HG03175 (cell line): Measurements from ENCODE around the gene IGSF3.
"Not testable (repeated sequence)": the region's sequence is repeated elsewhere in the genome, so short reads cannot be mapped to it uniquely, and the experiment has no call there.

Experiments used
- ATAC-seq: cut with Tn5 transposase; IDR thresholded peaks from one replicate; pipeline ENCODE4 v1.9.1; 2021; ENCODE audit warnings: mild to moderate bottlenecking, moderate library complexity; ENCODE audit not compliant: unreplicated experiment

Gene IGSF3

DNA sequence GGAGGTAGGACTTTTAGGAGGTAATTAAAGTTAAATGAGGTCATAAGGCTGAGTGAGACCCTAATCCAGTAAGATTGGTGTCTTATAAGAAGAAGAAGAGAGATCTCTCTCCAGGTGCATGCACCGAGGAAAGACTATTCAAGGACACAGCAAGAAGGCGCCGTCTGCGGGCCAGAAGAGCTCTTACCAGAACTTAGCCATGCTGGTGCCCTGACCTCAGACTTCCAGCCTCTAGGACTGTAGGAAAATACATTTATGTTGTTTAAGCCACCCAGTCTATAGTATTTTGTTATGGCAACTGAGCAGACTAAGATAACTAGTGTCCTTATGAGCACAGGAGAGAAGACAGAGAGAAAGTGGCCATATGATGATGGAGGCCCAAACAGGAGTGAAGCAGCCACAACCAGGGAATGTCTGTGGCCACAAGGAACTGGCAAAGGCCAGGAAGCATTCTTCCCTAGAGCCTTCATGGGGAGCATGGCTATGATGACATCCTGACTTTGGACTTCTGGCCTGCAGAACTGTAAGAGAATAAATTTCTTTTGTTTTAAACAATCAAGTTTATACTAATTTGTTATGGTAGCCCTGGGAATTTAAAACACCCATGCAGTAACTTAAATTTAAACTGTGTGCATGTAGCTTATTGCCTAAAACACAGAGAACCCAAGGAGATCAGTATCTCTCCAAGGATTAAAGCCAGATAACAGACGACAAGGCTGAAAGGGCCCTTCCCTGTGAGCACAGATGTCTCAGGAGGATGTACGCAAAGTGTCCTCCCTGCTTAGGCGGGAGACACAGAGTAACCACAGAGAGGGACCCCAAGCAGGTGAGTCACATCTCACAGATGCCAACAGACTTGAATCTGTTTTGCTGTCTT, 86.8 kb downstream of the IGSF3 start:
- ATAC-seq = no peak

DNA sequence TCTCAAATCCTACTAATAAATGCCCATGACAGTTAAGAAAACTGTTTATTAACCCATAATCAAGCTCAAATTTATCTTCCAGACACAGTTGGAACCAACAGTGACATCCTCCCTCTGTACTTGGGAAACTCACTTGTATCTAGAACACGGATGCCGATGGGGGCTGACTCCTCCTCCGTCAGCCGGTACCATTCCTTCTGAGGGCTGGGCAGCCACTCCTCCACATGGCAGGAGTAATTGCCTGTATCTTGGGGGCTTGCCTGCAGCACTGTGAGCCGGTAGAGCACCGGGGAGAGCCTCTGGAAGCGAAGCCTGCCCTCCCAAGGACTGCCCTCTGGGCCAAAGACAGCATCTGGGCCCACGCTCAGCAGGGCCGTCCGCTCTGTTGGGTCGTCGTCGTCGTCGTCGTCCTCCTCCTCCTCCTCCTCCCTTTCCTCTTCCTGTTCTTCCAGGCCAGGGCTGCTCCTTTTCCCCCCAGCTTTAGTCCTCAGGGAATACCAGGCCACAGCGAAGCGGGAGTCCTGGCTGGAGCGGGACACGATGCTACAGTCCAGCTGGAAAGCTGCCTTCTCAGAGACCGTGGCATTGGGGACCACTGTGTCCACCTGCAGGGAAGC, 88.2 kb downstream of the IGSF3 start:
- no peak for ATAC-seq

DNA sequence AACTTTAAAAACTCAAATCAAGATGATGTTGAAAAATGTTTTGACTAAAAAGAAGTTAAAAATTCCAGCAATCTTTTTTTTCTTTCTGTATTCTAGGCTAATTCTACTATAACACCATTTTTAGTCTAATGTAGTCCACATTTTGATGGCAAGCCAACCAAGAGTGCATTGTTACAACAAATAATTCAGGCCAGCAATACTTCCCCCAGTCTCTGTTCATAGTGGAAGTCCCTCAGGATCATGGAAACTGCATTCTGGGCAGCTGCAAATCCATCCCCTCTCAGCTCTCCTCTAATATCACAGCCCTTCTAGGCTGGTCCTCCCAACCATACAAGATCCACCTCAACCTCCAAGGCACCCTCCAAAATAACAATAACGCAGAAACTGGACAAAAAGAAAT, 89.0 kb downstream of the IGSF3 start:
- no peak for ATAC-seq

DNA sequence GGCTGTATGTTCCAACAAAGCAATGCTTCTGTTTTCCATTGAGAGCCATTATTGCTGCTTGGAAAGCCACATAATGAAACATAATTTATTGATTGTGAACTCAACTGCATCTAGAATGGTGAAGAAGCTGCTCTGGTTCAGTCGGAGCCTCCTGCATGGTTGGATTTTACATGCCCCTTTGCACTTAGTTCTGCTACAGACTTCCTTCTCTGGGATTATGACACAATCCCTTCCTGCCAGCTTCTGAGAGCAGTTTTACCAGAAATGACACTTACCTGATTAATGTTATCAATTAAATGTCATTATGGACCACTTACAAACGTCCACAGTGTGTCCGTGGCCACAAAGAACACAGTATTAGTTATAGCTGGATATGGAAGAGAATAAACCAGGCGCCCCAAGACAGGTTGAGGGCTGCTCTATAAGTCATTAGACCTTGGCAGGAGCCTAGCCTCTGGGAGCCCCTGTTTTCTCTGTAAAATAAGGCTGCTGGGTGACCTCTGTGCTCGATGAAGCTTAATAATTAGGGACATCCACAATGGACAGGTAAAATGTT, 89.7 kb downstream of the IGSF3 start:
- ATAC-seq = no peak

DNA sequence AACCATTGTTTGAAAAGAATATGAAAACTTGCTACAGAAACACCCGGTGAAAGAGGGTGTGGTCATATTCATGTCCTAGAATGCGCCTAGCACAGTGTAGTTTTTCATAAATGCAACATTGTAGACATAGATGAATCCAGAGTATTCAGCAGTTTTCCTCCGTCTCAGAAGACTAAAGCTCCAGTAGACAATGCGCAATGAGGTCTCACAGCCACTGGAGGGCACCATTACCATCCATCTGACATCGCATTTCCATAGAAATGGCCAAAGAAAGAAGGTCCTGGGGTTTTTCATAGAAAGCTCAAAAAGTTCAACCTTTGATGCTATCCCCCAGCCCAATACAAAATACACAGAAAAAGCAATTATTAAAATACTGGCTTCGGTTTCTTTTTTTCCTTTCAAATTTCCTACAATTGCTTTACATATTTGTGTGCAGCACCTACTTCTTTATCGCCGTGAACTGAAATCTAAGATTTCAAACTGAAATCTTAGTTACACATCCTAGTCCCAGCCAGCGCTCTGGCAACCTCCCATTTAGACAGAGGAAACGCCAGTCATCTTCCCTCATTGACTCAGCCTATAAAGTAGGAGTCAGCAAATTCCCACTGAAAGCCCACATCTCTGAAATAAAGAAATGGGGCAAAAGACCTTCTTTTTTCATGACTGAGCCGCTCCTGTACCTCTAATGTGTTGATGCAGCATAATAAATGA, 92.8 kb downstream of the IGSF3 start:
- ATAC-seq = no peak

DNA sequence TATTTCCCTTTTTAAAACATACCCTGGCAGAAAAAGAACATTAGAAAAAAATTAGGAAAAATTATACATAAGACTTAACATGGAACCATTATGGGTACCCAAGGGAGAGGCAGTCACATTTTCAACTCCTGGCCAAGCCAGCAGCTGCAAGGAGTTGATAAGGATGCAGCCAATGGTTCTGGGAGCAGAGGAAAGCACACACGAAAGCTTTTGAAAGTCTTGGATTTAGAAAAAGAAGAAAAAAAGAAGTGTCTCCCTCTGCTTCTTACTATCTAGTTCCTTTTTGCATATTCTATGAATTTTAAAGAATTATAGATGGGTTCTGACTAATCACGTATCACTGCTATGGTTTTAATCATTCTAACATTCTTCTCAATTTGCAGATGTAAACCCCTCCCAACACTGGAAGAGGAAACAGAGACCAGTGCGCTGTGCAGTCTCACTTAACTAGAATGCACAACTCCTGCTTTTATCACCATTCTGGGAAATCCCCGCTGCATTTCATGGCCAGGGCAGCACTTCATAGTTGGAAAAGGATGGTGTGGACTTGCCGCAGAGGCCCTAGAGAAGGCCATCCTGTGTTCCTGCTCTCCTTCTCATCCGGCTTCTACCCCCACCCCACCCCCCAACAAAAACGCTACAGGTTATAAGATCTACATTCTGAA, 94.0 kb downstream of the IGSF3 start:
- ATAC-seq = no peak

DNA sequence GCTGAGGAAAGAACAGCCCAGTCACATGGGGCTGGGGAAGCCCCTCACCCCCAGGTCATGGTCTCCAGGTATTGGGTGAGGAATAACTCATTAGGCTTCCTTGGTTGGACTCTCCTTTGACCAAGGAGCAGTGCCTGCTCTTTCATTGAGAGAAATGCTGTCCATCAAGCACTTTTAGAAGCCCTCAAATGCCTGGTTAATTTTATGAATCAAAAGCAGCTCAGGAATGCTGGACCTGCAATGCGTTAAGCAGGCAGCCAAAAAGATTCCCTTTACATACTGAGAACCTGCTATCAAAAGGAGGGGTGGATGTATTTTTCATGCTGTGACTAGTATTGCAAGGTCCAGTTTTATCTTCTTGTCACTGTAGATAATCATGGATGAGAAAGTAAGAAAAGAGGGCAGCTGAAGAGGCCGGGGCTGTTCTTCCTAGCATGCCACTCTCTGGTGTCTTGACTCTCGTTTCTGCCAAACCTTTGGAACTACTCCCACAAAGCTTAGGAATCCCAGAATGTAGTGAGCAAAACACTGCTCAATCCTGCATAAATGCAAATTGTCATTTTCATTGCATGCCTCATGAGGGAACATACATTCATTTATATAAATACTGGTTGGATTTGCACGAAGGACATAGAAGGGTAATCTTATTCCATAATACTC, 94.6 kb downstream of the IGSF3 start:
- ATAC-seq = no peak

DNA sequence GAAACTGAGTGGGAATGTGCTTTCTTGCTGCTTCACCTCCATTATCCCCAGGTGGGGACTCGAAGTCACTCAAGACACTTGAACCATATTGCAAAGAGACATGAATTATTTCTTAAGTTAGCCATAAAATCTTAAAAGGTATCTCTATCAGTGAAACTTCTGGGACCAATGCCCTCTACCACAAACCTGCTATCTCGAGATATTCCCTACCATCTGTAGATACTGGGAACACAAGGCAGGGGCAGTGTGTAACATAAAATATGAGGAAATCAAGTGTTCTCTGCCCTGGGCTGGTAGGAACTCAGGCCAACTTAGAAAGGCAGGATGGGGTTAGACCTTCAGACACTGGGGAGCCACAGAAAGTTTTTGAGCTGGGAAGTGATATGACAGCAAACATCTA, 95.4 kb downstream of the IGSF3 start:
- ATAC-seq = no peak

DNA sequence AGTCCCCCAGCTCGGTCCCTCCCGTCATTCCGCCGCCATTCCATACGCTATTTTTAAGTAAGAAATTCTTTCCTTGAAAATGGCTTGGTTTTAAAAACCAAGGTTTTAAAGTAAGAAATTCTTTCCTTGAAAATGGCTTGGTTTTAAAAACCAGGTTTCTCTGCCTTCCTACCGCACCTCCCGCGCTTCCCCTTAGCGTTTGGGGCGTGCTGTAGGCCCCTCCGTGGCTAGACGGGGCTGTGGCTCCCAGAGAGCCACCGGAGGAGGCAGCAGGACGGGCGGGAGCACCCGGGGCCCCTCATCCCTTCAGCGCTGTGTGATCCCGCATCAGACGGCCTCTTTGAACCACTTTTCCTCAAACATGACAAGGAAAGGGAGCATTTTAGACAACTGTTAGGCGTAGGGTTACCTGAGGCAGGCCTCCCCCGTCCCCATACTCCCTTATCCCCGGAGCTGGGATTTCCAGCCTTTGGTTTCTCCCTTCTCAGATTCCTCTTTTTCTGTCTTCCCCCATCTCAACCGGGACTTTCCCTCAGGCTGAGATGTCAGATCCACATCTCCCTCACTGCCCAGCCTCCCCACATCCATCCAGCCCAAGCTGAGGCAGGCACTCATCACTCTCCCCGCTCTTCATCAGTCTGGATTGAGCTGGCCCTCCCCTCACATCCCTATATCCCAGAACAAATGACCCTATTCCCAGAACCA, 96.2 kb downstream of the IGSF3 start:
- no peak for ATAC-seq

DNA sequence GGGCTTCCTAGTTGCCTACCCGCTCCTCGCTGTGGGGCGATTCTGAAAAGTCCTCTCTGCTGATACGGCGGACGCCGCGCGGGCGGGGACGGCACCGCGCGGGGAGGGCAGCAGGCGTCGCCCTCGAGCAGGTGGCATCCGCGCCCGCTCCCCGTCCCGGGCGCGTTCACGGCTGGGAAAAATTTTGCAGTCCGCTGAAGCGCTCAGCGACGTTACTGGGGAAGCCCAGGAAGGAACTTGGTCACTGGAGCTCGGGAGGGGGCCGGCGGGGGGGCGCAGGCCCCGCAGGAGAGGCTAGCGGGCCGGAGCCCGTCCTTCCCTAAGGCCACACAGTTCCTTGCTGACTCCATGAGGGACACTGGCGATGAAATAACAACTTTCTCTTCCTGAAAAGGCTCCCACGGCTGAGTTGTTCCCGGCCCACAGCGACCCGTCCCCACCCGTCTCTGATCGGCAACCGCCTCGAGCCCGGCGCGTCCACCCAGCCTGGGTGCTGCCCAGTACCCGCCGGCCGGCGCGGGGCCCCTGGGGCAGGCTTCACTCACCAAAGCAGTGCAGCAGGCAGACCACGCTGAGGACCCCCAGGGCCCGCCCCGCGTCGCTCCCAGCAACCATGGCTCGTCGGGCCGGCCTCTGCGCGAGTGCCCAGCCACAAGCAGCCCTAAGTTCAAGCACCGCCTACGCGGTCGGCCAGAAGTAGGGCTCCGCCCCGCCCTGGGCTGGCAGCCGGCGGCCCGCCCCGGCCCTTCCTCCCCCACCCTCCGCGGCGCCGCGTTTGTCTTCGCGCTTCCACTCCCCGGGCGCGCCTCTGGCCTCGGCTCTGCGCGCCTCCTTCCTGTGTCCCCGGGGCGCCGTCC, 96.9 kb downstream of the IGSF3 start, which contains the start of gene CD58:
TSS of gene CD58 (minus strand) at position 669 of the 857 bp plus-strand sequence. CDS start at position 615, 54 bp downstream.
- ATAC-seq = peak; percentile 66

DNA sequence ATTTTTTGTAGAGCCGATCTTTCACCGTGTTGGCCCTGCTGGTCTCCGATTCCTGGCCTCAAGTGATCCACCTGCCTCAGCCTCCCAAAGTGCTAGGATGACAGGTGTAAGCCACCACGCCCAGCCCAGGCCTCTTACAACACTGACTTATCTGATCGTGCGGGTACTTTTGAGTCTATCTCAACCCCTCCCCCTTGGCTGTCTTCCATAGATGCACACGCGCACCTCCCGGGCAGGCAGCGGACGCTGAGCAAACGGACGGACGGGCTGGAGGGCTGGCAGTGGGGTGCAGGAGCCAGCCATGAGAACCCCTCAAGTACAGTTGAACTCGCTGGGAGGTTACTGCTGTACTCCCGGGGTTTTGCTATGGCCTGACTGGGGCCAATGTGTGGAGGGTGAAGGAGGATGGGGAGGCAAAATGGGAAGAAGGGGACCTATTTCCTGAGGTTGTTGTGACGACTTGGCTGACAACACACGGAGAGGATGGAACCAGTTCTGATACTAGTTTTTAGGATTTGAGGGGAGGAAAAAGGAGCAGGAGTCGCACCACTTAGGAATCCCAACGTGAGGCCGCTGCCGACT, 97.7 kb downstream of the IGSF3 start:
- ATAC-seq = peak; percentile 30

DNA sequence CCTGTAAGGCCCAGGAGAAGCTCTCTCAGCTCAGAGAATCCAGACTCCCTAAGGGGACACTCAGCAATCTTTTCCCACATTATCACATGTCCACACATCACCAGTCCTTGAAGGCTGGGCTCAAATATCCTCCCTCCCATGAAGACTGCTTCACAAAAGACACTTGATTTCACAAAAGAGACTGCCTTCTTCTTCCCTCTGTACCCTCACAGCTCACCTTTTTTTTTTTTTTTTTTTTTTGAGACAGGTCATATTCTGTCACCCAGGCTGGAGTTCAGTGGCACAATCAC, 98.2 kb downstream of the IGSF3 start:
- ATAC-seq = no peak

DNA sequence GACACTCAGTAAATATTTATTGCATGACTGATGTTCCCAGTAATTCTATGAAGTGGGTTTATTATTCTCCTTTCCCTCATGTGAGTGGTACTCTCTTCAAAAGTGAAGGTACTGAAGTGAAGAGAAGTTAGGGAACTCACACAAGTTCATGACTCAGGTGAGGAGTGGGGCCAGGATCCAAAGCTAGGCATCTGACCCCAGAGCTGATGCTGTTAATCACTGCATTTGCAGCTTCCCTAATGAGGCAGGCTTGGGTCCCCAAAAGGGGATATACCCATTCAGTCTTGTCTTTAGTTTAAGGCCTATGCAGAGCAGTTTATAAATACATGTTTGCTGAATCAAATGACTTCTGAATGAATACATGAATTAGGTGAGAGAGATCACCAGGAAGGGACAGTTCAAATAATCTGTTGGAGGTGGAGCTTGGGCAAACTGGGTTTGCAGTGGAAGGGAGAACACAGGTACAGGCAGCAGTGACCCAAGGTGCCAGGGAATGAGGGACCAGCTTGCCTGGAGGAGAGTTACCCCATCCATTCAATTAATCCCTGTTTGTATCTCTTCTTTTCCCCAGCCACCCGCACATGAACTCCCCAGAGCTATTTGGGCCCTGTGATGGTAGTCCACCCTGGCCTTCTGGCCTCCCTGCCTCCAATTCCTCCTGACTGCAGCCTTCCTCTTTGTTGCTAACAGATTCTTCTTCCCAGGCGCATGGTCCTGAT, 98.7 kb downstream of the IGSF3 start:
- ATAC-seq = no peak

DNA sequence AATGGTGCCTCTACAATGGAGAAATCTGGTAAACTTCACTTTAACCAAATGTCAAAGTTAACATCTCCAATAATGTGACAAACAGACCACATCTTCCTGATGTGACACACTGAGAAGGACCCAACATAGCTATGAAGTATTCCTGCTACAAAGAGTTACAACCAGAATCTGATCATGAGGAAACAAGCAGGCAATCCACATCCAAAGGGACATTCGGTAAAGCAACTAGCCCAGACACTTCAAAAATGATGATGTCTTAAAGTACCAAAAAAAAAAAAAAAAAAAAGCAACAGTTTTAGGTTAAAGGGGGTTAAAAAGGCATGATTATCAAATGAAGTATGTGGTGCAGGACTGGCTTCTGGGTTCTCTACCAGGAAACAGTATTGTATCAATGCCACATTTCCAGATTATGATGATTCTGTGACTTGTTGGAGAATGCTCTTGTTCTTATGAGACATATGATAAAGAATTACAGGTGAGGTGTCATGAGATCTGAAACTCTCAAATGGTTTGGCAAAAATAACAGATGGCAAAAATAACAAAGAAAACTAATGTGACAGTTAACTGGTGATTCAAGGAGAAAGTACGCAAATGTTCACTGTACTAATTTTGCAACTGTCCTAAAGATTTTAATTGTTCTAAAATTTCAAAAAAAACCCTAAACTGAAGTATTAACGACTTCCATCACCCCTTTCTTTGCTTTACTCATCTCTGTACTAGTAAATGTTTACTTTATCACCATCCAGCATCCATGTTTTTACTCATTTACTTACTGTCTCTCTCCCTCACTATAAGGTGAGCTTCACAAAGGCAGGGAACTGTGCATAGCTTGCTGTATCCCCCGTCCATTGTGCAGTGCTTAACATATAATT, 99.5 kb downstream of the IGSF3 start:
- ATAC-seq = no peak

DNA sequence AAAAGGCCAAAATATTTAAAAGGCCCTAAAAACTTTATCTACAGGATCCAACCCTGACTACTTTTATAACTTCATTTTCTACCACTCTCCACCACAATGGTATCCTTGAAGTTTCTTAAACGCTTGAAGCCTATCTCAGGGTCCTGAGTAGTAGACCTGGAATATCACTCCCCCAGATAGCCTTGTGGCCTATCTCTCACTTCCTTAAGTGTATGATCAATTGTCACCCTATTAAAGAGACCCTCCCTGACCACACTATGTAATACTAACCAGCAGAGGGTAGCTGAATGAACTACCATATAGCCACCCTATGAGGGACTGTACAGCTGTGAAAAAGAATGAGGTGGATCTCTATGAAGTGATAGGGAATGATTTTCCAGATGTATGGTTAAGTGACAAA, 102.3 kb downstream of the IGSF3 start:
- no peak for ATAC-seq

DNA sequence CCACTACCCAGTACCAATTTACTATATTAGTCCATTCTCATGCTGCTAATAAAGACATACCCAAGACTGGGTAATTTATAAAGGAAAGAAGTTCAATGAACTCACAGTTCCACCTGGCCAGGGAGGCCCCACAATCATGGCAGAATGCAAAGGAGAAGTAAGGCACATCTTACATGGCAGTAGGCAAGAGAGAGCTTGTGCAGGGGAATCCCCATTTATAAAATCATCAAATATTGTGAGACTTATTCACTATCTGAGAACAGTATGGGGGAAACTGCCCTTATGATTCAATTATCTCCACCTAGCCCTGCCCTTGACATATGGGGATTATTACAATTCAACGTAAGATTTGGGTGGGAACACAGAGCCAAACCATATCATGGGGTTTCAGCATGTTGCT, 103.1 kb downstream of the IGSF3 start:
- no peak for ATAC-seq

DNA sequence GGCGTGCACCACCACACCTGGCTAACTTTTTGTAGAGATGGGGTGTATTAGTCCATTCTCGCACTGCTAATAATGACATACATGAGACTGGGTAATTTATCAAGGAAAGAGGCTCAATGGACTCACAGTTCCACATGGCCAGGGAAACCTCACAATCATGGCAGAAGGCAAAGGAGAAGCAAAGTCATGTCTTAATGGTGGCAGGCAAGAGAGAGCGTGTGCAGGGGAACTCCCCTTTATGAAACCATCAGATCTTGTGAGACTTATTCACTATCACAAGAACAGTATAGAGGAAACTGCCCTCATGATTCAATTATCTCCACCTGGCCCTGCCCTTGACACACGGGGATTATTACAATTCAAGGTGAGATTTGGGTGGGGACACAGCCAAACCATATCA, 105.1 kb downstream of the IGSF3 start:
- not testable (repeated sequence) for ATAC-seq
